ENCODE results near the gene POGZ. TPM values are rescaled to one million over a fixed set of nuclear protein-coding genes. Genes with fewer than 3 reads are reported as not detected.

Gene POGZ
- total RNA-seq, 1 experiment from 2014 or later, result 16.4 TPM

DNA sequence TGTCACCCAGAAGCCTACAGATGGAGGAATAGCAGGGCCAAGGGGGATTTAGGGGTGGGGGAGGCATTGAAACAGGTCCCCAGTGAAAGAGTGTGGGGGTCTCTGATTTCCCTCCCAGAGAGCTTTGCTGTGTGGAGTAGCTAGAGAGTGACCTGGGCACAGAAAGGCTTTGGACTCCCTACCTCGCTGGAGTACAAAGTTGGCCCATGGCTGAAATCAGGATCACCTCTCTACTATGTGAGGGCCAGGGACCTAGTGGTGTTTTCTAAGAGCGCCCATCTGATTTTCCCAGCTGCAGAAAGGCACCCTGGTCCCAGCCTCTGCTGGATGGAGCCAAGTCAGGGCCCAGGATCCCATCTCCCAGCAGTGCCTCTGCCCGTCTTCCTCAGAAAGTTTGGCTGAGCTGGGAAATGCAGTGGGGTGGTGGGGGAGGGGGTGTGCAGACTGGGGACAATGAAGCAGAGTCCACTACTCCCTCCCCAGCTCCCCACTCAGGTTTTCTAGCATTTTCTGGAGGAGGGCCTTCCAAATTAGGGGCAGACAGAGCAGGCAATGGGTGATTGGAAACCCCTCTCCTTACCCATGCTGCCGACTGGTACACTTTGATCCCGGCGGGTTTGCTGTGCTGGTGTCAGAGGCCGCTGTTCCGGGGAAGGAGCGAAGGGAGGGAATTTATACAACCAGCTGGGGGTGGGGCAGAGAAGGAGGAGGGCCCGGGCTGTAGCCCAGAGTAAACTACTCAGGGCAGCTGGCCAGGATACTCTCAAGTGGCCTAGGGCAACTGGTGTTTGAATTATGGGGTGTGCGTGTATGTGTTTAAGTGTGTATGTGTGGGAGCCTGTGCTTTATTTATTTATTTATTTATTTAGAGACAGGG, 87.0 kb downstream of the POGZ start, which contains the start of gene SELENBP1:
TSS of gene SELENBP1 (minus strand) at position 648 of the 877 bp plus-strand sequence. CDS start at position 584, 64 bp downstream.
- DNase-seq (ENCODE audit: low read depth), result peak; percentile 67

DNA sequence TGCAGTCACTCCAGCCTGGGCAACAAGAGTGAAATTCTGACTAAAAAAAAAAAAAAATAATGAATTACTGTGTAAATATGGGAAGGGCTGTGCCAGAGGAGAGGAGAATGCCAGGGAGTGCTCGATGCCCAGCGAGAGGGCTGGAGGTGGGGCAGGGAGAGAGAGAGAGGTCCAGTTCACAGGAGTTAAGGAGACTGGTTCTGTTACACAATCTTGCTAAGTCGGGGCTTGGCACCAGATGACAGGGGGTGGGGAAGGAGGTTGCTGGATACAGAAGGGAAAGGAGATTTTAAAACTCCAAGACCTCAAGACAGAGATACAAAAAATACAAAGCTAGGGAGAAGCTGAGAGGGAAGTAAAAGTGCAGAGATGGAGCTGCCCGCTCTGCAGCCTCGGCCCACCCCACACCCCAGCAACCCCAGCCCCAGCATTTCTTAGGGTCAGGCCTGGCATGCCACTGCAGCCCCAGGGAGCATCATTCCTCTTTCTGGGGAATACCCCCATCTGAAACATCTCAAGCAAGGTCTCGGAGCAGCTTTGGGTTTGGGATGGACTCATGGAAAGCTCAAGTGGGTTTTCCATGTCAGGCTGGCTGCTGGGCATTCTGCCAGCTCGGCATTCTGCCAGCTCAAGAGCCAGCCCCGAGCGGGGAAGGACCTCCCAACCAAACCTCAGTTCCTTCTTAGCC, 87.8 kb downstream of the POGZ start:
- peak; percentile 42 for DNase-seq (ENCODE audit: low read depth)

DNA sequence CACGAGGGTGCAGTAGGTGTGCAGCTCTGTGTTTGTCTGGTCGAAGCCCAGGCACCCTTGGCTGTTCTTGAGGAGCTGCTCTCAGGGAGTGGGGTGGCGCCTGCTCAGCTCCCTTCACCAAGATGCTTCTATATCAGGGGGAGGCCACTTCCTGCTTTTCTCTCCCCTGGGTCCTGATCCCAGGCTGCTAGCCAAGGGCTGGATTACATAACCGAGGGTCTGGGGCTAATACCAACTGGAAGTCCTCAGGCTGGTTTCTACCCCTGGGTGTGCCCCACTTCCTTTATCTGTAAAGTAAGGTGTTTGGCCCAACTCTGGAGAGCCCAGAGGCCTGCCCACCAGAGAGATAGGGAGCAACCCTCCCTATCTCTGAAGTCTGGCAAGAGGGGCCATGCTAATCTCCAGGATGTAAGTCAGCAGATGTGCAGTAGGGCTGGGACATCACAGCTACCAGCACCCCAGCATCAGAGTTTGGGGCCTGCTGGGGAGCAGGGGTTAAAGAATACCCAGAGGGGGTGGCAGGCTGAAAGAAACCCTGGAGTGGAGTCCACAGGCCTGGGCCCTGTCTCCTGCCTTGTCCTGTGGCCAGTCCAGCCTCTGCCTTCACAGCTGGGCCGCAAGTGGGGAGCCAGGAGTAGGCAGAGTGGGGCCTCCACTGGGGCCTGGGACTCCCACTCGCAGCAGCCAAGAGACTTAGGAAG, 88.9 kb downstream of the POGZ start:
- no peak for DNase-seq (ENCODE audit: low read depth)

DNA sequence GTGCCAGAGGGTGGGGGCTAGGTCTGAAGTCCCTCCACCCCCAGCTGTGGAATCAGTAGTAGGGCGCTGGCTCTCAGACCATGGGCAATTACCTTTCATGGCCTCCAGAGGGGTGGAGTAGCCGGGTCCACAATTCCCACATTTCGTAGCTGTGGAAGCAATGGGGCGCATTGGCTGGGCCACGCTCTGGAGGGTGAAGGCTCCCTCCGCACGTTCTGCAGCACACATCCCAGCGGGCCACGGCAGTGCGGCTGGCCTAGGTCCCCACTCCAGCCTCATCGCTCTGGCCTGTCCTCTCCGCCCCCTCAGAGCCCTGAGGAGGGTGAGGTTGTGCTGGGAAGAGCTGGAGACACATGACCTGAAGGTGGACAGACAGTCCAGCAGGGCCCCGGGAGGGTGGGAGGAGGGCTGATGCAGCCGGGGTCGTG, 89.7 kb downstream of the POGZ start:
- no peak for DNase-seq (ENCODE audit: low read depth)

DNA sequence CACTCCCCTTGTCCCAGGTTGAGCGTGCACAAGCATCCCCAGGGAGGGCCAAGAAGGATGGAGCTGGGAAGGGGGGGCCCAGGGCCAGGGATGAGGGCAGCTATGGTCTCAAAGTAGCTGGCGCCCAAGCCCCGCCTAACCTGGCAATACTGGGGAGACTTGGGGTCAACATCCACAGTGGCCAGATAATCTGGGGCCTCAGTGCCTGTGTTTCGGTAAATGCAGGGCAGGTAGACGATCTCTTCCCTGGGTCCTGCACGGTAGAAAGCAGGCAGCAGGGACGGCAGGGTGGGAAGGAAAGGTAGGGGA, 90.0 kb downstream of the POGZ start:
- DNase-seq (ENCODE audit: low read depth), result no peak

DNA sequence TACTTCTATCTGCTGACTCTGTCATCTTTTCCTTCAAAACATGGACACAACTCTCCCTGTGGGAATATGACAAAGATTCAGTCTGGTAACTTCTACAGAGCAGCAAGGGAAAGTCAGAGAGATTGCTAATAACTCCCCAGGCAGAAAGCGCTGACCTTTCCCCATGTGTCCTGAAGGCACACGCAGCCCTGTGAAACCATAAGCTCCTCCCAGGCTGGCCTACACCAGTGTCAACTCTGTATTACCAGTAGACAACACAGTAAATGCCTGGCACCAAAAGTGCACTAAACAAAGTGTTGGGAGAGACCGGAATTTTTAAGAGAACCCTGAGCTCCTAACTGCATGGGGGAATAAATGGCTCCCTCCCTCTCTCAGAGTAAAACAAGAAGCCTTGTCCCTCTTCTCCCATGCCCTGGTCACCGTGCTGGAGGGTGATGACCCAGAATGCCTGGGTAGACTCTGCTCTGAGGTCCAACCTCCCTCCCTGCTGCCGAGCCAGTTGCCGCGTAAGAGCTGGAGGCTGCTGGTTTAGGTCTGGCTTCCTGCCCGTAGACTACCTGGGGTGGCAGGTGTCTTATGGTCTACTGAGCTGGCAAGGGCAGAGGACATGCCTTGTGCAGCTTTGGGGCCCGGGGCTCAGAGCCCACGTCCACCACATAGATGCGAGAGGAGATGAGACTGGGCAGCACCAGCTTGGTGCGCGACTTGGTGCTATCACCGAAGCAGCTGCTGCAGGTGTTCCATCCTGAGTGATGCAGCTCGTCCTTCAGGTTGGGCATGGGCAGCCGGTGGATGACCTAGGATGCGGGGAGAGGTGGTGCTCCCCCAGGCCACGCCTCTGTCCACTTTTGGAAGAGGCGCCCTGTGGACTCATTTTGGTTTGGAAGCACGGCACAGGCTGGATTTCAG, 90.6 kb downstream of the POGZ start:
- DNase-seq (ENCODE audit: low read depth), result no peak

DNA sequence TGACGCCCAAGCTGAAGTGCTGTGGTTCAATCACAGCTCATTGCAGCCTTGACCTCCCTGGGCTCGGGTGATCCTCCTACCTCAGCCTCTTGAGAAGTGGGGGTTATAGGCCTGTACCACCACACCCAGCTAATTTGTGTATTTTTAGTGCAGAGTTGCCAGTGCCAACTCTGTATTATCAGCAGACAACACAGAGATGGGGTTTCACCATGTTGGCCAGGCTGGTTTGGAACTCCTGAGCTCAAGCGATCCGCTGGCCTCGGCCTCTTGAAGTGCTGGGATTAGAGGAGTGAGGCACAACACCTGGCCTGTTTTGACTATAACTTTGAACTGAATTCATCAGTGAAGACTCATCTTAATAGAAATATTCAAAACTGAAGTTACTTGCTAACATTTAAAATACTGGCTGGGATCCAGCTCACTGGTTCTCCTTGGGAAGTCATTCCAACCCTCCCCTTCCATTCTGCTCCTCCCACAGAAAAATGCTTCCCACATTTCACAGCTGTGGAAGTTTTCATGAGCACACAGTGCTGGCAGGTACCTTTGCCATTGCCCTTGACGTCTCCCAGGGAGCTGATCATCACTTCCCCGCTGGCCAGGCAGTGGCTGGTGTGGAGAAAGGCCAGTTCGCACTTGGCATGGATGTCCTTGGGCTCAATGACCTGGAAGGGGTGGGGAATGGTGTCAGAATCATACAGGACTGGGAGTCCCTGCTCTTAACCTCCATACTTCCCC, 91.5 kb downstream of the POGZ start:
- no peak for DNase-seq (ENCODE audit: low read depth)

DNA sequence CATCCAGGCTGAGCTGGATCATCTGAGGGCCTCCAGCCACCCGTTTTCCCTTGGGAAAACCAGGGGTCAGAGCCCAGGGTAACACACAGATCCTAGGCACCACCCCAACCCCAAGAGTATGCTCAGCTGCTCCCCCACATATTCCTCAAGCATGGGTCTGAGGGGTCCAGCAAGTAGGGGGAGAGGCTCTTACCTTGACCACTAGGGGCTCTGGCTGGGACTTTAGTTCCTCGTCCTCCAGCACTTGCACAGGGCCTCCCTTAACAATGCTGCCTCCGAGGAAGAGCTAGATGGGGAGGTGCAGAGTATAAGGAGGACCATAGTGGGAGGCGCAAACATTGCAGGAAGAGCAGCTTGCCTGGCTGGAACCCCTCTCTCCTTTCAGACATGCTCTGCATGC, 94.3 kb downstream of the POGZ start:
- no peak for DNase-seq (ENCODE audit: low read depth)

DNA sequence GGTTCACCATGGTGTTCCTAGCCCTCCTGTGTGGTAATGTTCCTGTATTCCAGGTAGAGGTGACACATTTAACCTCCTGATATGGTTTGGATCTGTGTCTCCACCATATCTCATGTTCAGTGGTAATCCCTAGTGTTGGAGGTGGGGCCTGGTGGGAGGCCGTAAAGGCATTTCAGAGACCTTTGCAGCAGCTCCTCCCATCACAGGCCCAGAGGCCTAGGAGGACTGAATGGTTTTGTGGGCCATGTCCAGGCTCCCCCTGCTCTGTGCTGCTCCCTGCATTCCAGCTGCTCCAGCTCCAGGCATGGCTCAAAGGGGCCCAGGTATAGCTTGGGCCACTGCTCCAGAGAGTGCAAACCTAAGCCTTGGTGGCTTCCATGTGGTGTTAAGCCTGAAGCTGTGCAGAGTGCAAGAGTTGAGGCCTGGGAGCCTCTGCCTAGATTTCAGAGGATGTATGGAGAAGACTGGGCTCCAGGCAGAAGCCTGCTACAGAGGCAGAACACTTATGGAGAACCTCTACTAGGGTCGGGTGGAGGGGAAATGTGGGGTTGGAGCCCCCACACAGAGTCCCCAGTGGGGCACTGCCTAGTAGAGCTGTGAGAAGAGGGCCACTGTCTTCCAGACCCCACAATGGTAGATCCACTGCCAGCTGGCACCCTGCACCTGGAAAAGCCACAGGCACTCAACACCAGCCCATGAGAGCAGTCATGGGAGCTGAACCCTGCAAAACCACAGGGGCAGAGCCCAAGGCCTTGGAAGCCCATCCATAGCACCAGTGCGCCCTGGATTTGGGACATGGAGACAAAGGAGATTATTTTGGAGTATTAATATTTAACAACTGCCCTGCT, 96.8 kb downstream of the POGZ start:
- no peak for DNase-seq (ENCODE audit: low read depth)

DNA sequence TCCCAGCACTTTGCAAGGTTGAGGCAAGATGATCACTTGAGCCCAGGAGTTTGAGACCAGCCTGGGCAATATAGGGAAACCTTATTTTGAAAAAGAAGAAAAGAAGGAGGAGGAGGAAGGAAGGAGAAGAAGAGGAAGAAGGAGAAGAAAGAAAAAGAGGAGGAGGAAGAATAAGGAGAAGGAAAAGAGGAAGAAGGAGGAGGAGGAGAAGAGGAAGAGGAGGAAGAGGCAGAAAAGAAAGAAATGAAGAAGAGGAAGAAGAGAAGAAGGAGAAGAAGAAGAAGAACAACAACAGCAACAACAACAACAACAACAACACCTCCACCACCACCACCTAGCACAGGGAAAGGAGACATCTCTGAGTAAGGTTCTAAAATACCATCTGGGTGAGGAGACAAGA, 97.4 kb downstream of the POGZ start:
- no peak for DNase-seq (ENCODE audit: low read depth)

DNA sequence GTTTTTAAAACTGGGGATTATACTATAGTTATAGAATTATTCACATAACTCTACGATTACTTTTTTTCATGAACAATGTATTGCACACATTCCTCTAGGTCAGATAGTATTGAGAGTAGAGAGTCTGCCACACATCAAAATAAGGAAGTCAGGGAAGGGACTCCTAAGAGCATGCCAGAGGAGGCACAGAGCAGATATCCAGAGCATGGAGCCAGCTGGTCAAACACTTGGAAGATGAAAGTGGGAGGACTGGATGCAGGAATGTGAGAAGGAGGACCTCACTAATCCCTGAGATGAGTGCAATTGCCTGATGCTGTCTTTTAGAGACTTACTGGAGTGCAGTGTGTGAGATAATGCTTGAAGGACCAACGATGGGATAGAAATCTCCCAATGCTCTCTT, 102.6 kb downstream of the POGZ start:
- no peak for DNase-seq (ENCODE audit: low read depth)

Other genes starting within 250 kb of the POGZ start
- 145 and 175 TPM in 2 replicates for gene PSMD4, start 204.8 kb downstream of the POGZ start, total RNA-seq (2014; rRNA removed)
- 16.2 and 21.6 TPM in 2 replicates for gene ZNF687, start 177.2 kb downstream of the POGZ start, total RNA-seq (2014; rRNA removed)
- 45.6 and 60.0 TPM in 2 replicates for gene PI4KB, start 132.1 kb downstream of the POGZ start, total RNA-seq (2014; rRNA removed)
- 62.8 and 73.3 TPM in 2 replicates for gene RFX5, start 112.2 kb downstream of the POGZ start, total RNA-seq (2014; rRNA removed)
- gene SELENBP1, start 86.8 kb downstream of the POGZ start, total RNA-seq (2014; rRNA removed), result 16.2 and 17.9 TPM in 2 replicates
- 238 and 258 TPM in 2 replicates for gene PSMB4, start 59.9 kb downstream of the POGZ start, total RNA-seq (2014; rRNA removed)
- 0.06 and 0.34 TPM in 2 replicates for gene CGN, start 51.9 kb upstream of the POGZ start, total RNA-seq (2014; rRNA removed)
- gene TUFT1, start 80.8 kb upstream of the POGZ start, total RNA-seq (2014; rRNA removed), result 7.8 and 7.9 TPM in 2 replicates
- gene SNX27, start 152.6 kb upstream of the POGZ start, total RNA-seq (2014; rRNA removed), result 19.8 and 22.6 TPM in 2 replicates

Data from LHCN-M2 (cell line).